HG02678 (cell line): ENCODE data around the gene RAB41.
"Not testable (repeated sequence)": the region's sequence is repeated elsewhere in the genome, so short reads cannot be mapped to it uniquely, and the experiment has no call there.

Experiments used
- ATAC-seq: cut with Tn5 transposase; IDR thresholded peaks from one replicate; pipeline ENCODE4 v1.9.1; 2021; ENCODE audit warnings: mild to moderate bottlenecking, moderate library complexity; ENCODE audit not compliant: unreplicated experiment

The RAB41 gene

DNA sequence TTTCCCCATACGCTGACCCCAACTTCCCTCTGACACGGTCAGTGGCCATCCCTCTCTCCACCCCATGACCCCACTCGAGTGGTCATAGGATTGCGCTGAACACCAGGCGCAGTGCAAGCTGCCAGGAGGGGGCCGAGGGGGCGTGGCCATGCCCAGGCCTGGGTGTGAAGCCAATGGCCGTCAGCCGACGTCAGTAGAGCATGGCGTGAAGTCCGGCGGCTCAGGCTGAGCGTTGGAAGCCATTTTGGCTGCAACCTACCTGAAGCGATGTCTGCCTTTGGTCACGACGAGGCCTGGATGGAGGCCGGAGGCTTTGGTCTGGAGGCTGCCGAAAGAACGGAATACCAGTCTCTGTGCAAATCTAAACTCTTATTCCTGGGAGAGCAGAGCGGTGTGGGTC lies at the start of gene RAB41:
TSS of gene RAB41 (plus strand) at position 222 of the 400 bp plus-strand sequence. CDS start at position 268, 46 bp downstream.
- no peak for ATAC-seq

DNA sequence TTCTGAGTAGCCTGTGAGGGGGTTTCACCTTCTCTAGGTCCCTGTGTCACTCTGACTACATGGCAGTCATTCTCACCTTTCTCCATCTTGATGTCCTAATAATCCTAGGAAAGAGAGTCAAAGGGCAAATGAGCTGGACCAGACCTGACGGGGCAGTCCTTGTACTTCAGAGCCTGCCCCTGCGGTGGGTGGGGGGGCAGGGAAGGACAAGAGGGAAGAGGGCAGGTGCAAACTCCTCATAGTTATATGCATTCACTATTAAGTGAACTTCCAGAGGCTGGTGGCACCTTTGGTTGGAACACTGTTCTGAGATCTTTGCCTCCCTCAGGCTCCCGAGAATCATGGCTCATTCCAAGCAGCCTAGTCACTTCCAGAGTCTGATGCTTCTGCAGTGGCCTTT lies 47.6 kb upstream of the RAB41 start, which contains the start of gene AWAT1:
TSS of gene AWAT1 (plus strand) at position 301 of the 400 bp plus-strand sequence. CDS start at position 342, 41 bp downstream.
- no peak for ATAC-seq

DNA sequence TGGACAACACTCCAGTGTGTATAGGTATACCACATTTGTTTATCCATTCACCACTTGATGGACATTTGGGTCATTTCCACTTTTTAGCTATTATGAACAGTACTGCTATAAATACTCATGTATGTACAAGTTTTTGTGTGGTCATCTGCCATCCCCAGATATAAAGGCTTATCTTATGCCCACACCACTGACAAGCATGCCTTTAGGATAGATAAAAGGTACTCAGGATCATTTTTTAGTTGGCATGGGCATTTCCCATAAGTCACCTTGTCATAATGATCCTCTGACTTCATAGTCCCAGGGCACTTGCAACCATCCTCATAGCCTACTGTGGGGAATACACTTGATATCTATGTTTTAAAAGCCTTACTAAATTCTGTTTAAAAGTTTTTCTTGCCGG lies 41.2 kb upstream of the RAB41 start:
- ATAC-seq = no peak

DNA sequence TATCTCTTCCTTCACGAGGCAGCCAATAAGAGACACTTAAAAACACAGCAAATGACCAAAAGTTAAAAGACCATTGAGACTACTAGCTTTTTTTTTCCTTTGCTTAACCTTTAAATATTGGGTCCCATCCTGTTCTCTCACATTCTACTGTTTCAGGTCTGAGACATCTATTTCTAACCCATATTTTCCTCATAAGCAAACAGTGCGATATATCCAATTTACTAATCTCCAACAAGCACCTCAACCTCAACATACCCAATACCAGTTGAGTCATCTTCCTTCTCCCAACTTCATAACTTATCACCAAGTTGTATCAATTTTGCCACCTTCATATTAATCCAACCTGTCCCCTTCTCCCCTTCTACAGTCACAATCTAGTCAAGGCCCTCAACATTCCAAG lies 40.5 kb upstream of the RAB41 start:
- no peak for ATAC-seq

DNA sequence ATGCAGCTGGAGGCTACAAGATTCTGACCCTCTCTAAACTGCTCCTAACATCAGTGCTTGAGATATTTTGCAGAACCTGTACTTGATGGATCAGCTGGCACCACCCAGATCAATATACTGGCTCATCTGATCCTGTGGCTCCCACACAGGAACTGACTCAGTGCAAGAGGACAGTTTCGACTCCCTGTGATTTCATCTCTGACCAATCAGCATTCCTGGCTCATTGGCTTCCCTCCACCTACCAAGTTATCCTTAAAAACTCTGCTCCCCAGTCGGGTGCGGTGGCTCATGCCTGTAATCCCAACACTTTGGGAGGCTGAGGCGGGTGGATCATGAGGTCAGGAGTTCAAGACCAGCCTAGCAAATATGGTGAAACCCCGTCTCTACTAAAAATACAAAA lies 38.4 kb upstream of the RAB41 start:
- not testable (repeated sequence) for ATAC-seq

DNA sequence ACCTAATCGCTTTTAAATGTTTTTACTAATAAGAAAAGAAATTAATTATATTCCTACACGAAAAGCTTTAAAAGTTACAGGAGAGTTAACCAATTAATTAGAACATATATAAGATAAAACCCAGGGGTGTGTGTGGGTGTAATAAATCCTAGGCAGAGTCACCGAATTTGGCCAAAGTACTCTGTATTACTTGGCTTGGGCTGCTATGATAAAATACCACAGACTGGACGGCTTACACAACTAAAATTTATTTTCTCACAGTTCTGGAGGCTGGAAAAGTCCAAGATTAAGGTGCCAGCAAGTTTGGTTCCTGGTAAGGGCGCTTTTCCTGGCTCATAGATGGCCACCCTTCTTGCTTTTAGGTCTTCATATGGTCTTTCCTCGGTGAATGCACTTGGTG lies 37.1 kb upstream of the RAB41 start:
- ATAC-seq = no peak

DNA sequence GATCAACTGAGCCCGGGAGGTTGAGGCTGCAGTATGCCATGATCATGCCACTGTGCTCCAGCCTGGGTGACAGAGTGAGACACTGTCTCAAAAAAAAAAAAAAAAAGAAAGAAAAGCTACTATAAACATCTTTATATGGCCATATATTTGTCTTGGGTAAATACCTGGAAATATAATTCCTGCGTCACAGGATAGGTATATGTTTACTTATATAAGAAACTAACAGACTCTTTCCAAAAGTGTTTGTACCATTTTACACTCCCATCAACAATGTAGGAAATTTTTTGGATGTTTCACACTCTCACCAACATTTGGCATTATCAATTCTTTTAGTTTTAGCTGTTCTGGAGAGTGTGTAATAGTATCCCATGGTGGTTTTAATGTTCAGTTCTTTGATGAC lies 34.7 kb upstream of the RAB41 start:
- ATAC-seq = no peak

DNA sequence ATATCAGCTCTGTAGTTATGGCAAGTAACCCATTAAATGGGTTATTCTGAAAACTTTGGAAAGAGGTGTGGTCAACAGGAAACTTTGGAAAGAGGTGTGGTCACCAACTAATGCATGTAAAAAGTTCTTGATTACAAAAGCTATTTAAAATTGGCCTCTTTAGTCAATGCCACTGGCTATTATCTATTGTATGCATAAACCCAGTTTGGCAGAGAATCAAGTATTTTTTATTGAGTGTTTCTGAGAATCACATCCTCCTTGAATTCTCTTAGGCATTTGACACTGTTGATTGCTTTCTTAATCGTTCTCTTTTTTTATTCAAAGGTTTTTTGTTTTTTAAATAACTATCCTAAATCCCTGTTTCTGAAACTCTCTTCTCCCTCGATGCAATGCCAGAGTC lies 29.5 kb upstream of the RAB41 start:
- no peak for ATAC-seq

DNA sequence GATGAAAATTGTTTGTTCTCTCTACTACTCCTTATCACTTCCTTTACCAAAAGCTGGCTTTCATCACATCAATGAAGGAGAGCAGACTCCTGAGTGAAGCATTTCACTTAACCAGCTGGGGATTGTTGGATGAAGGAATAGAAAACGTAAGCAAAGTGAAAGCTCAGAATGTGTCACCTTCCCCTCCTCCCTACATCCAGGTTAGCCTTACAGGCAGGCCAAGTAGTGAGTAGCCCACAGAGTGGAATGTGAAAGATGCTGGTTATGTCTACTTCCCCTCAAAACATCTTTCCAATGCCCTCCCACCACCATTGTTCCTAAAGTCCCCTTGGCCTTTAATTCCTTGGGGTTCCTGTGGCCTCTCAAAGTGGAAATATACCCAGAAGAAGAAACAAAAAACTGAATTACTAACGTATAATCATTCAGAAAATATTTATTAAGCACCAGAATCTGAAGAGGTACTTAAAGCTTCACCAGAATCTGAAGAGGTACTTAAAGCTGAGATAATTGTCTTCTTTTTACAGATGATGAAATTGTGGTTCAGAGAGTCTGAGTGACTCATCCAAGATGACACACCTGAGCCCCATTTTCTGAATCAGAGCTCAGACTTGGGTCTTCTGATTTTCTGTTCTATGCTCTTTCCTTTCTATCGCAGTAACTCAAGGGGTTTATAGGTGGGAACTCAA lies 28.5 kb upstream of the RAB41 start:
- no peak for ATAC-seq

DNA sequence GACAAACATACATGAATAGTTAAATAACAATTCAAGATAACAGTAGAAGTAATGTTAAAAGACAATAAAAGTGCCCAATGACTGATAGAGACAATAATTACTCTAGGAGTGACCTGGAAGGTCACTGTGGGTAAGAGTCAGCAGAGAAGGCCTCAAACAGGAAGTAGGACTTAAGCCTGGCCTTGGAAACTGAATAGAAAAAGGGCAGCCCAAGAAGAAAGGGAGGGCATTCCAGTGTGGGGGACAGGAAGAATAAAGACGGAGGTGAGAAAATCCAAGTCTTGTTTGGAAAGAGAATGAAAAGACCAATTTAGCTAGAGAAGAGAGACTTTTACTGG lies 27.9 kb upstream of the RAB41 start:
- no peak for ATAC-seq

DNA sequence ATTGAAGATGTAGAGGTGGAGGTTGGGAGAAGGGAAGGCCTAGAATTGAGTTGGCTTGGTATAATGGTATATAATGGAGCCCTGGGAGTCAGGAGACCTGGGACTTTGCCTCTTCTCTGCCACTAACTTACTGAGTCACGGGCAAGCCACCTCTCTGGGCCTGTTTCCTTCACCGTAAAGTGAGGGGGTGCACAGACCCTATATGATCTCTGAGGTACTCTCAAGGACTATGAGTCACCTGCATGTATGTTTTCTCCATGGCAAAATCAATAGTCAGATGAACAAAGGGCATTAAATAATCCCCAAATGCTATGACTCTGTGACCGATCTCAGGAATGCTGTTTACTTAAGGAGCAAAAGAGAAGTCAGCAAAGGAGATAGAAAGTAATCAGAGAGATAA lies 27.1 kb upstream of the RAB41 start:
- no peak for ATAC-seq

DNA sequence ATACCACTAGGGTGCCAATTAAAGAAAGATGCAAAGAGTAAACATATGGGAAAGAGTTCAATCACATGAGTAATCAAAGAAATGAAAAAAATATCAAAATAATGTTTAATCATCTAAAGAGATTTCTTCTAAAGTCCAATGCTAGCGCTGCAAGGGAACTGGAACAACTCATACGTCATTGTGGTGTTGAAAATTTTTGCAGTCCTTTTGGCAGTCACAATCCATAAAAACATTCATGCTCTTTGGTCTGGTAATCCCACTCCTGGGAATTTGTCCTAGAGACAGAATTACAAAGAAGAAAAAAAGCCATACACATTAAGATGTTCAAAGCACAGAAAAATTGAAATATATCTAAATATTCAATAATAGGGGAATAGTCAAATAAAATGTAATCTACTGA lies 26.5 kb upstream of the RAB41 start:
- ATAC-seq = no peak

DNA sequence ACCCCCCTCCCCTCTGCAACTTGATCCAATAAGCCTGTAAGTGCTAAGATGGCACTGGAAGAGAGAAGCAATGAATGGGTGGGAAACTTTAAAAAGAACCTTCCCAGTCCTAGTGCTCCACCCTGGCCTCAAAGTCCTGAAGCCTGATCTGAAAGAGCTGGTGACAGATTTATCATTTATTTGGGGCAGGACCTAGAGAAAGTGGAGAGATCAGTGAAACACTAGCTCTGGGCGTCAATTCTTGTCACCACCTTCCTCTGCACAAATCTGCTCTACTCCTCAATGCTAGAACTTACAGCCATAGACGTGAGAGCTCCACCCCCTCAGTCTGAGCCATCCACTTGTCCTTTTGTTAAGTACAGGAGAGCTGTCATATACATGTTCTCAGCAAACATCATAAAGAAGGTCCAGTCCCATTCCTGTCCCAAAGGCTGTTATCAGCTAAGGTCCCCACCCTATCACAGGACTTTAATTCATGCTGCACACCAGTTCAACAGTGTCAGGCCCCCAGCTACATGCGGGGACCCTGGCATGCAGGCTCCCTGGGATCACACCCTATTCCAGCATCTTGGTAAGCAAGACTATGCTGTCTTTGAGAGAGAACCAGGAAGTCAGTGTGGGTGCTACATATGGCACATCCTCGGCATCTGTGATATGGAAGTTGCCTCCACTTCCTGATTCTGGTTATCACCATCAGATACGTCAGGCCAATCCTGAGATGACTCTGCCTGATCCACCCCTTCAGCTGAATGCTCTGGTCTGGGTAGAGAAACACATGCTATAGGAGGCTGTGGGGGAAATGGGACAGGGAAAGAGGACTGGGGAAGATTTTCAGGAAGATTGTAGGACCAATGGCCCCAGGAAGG lies 24.3 kb upstream of the RAB41 start:
- no peak for ATAC-seq

DNA sequence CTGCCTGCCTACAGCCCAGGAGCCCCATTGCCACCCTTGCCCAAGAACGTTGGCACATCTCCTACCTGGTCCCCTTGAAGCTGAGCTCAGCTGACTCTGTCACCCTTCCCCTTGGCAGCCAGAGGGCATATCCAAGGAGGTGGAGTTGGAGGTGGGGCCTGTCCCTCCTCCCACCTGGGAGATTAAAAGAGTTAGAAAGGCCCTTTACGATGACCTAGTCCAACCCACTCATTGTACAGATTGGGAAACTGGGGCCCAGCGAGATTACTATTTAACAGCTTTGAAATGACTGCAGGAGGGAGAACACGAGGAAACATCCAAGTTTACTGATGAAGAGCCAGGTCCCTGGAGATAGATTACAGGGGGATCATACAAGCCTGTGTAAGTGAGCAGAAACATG lies 21.9 kb upstream of the RAB41 start, which contains the start of gene P2RY4:
TSS of gene P2RY4 (minus strand) at position 101 of the 400 bp plus-strand sequence. CDS start 580 bp downstream, outside the sequence.
- ATAC-seq = no peak

DNA sequence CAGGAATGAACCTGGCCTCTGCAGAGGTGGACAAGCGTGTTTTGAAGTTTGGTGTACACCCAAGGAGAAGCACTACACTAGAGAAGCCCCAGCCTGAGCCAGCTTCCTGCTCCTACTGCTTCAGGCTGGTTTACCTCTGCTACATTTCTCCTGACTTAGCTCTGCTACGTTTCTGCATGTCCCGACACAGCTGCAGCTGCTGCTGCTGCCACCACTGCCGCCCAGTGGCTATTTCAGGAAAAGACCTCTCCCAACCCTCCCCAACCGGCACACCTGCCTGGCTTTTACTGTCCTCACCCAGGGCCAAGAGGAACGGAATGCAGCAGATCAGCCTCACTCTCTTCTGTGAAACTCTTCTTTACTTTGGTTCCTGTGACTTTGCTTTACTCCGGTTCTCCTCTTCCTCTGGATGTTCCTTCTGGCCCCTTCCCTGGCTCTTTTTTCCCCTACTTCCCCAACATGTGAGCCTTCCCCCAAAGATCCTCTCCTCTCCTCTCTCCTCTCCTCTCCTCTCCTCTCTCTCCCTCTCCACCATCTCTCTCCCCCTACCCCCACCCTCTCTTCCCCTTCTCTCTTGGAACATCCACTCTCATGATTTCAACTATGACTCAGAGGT lies 18.9 kb upstream of the RAB41 start:
- peak; percentile 82 for ATAC-seq

DNA sequence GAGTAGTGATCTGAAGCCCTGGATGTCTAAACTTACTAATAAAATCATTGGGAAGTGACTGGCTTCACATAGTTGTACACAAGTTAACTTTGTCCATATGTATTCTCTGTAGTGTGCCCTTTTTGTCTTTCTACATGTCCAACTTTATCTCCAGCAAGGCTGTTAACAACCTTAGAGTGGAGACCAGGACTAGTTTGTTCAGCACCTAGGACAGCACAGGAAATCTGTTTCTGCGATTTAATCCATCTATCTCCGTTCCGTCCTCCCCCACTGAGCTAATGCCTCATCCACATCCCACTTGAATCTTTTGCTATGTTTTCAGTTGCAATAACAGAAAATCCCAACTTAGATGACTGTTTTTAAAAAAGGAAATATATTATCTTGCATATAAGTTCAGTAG lies 17.2 kb upstream of the RAB41 start:
- no peak for ATAC-seq

DNA sequence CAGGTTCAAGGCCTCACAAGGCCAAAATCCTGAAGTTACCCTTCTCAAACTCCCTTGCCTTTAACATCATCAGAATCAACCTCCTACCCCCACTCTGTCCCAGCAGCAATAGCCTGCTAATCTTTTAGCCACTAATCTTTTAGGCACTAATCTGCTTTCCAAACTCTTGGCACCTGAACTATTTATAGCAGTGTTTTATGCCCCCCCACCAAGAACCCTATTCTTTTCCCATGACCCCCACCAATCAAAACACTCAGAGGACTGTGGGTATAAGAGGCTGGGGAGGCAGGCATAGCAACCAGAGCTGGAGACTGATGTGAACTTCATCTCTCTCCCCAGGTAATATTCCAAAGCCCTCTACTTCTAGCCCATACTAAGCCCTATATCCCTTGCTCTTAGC lies 13.9 kb upstream of the RAB41 start, which contains the start of gene ARR3:
TSS of gene ARR3 (plus strand) at position 301 of the 400 bp plus-strand sequence. CDS start 1,052 bp downstream, outside the sequence.
- ATAC-seq = no peak

DNA sequence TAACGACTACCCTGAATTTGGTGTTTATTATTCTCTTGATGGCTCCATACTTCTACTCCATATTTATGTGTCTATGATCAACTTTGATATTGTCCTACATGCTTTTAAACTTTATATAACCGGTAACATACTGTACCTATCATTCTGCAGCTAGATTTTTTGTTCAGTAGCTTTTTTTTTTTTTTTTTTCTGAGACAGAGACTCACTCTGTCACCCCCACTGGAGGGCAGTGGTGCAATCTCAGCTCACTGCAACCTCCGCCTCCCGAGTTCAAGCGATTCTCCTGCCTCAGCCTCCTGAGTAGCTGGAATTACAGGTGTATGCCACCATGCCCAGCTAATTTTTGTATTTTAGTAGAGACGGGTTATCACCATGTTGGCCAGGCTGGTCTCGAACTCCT lies 7.9 kb upstream of the RAB41 start:
- ATAC-seq = not testable (repeated sequence)

DNA sequence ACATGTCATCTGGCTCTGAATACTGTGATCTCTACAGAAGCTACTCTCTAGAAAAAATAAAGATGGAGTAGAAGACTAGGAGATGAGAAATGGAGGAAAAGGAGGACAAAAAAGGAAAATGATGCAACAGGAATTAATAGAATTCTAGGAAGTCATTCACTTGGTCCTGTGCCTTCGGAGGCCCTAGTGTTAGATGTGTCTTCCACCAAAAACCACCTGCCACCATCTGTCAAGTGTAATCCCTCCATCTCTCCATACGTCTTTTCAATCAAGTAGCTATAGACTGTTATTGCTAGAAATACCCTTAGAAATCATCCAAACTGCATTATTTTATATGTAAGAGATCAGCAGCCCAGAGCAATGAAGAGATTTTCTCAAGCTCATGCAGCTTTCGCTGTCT lies 2.9 kb upstream of the RAB41 start:
- ATAC-seq = no peak

DNA sequence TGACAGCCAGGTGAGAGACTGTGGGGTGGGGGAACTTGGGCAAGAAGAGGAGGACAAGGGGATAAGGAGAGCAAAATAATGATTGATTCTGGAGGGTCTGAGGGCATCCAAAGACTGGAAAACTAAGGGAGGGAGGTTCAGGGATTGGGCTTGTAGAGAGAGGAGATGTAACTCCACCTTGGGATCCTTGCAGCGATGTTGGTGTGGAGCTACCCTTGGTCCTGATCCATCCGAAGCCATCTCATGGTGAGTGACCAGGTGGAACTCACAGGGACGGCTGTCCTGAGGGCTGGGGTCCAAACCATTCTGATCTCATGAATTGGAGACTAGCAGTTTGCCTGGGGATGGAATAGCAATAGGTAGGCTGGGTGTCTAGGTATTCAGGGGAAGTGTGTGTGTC lies 1.4 kb upstream of the RAB41 start:
- ATAC-seq = no peak

DNA sequence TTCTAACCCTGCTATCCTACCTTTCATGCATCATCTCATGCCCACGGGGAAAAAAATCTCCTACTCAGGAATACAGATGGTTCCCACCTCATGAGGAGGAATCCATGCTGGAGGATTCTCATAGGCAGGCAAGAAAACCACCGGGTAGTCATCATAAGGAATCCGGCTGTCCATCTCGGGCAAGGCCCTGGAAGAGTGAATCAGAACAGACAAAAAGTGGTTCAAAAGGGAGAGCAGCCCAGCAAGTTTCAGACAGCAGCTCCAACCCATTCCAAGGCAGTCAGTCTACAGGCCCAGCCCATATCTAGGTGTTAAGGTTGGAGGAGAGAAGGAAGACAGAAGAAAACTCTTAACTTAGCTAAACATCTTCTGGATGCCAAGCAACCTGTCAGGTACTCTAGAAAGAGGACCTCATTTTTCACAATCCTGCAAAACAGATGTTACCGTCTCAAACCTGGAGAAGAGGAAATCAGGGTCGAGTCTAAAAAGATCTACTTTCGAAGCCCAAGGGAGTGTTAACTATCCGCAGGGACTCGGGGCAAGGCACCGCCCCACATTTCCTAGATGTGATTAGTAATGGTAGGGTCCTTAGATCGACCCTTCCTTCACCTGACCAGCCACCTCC lies 7.3 kb downstream of the RAB41 start:
- ATAC-seq = no peak
